ENCODE measurements around the gene SPTBN2. TPM values are rescaled to one million over a fixed set of nuclear protein-coding genes. Genes with fewer than 3 reads are reported as not detected.

The SPTBN2 gene
- total RNA-seq, 1 experiment from 2014 or later, result 18.9 TPM

GRCh38 chr11:66694056-66694410 lies 35.0 kb downstream of the SPTBN2 start:
- H3K4me3 ChIP-seq (ENCODE audit: low read length), result no peak overlapping the region
- no peak for DNase-seq
- no peak overlapping the region for H3K27ac ChIP-seq (ENCODE audit: low read length)
- no peak overlapping the region for H3K9ac ChIP-seq (ENCODE audit: low read length)
- H3K9me3 ChIP-seq (ENCODE audit: low read length), result no peaks in the 10 kb centered on the region
- H2AFZ ChIP-seq (ENCODE audit: low read length), result no peak overlapping the region
- no peaks in the 10 kb centered on the region for H3K27me3 ChIP-seq (ENCODE audit: low read length)
- H3K36me3 ChIP-seq (ENCODE audit: insufficient read depth, low read length), result no peaks in the 10 kb centered on the region
- no peaks in the 10 kb centered on the region for H3K79me2 ChIP-seq (ENCODE audit: low read length)
- no peaks in the 10 kb centered on the region for H3K4me1 ChIP-seq (ENCODE audit: low read length)
- H3K4me2 ChIP-seq (ENCODE audit: low read depth, low read length, poor library complexity, severe bottlenecking), result no peak overlapping the region
- H4K20me1 ChIP-seq (ENCODE audit: insufficient read depth, low read depth, low read length), result no peaks in the 10 kb centered on the region
- H3K9me2 ChIP-seq (replicated peaks; ENCODE audit: insufficient read depth, low read length), result no peaks in the 10 kb centered on the region

GRCh38 chr11:66693356-66694055 lies 35.5 kb downstream of the SPTBN2 start:
- DNase-seq, result no peak

GRCh38 chr11:66692871-66693331 lies 36.1 kb downstream of the SPTBN2 start:
- no peaks in the 10 kb centered on the region for H3K79me2 ChIP-seq (ENCODE audit: low read length)
- no peak for DNase-seq
- no peaks in the 10 kb centered on the region for H3K9me2 ChIP-seq (replicated peaks; ENCODE audit: insufficient read depth, low read length)
- H3K9ac ChIP-seq (ENCODE audit: low read length), result no peak overlapping the region
- no peak overlapping the region for H3K27ac ChIP-seq (ENCODE audit: low read length)
- no peak overlapping the region for H2AFZ ChIP-seq (ENCODE audit: low read length)
- H4K20me1 ChIP-seq (ENCODE audit: insufficient read depth, low read depth, low read length), result no peaks in the 10 kb centered on the region
- no peak overlapping the region for H3K4me2 ChIP-seq (ENCODE audit: low read depth, low read length, poor library complexity, severe bottlenecking)
- no peak overlapping the region for H3K4me3 ChIP-seq (ENCODE audit: low read length)
- H3K36me3 ChIP-seq (ENCODE audit: insufficient read depth, low read length), result no peaks in the 10 kb centered on the region
- peaks cover 4% of the 10 kb centered on the region; the same call in 1 of the 2 replicates for H3K4me1 ChIP-seq (ENCODE audit: low read length)
- no peaks in the 10 kb centered on the region for H3K9me3 ChIP-seq (ENCODE audit: low read length)
- H3K27me3 ChIP-seq (ENCODE audit: low read length), result no peaks in the 10 kb centered on the region

More at GRCh38 chr11:66693356-66694055, 35.5 kb downstream of the SPTBN2 start:
- H3K4me2 ChIP-seq (ENCODE audit: low read depth, low read length, poor library complexity, severe bottlenecking), result no peak overlapping the region
- H3K4me1 ChIP-seq (ENCODE audit: low read length), result peaks cover 4% of the 10 kb centered on the region; the same call in 1 of the 2 replicates
- H3K79me2 ChIP-seq (ENCODE audit: low read length), result no peaks in the 10 kb centered on the region
- no peak overlapping the region for H2AFZ ChIP-seq (ENCODE audit: low read length)
- H3K36me3 ChIP-seq (ENCODE audit: insufficient read depth, low read length), result no peaks in the 10 kb centered on the region
- no peaks in the 10 kb centered on the region for H3K9me2 ChIP-seq (replicated peaks; ENCODE audit: insufficient read depth, low read length)
- no peak overlapping the region for H3K9ac ChIP-seq (ENCODE audit: low read length)
- no peak overlapping the region for H3K4me3 ChIP-seq (ENCODE audit: low read length)
- H3K27ac ChIP-seq (ENCODE audit: low read length), result no peak overlapping the region
- H4K20me1 ChIP-seq (ENCODE audit: insufficient read depth, low read depth, low read length), result no peaks in the 10 kb centered on the region
- no peaks in the 10 kb centered on the region for H3K27me3 ChIP-seq (ENCODE audit: low read length)
- H3K9me3 ChIP-seq (ENCODE audit: low read length), result no peaks in the 10 kb centered on the region

- Histone ChIP-seq H3K4me3 (ENCODE audit: low read length) (no peak overlapping the region), H3K27me3 (ENCODE audit: low read length) (no peaks in the 10 kb centered on the region), H3K9ac (ENCODE audit: low read length) (no peak overlapping the region), H2AFZ (ENCODE audit: low read length) (no peak overlapping the region), H3K27ac (ENCODE audit: low read length) (no peak overlapping the region), H3K9me3 (ENCODE audit: low read length) (no peaks in the 10 kb centered on the region), H3K4me1 (ENCODE audit: low read length) (peaks cover 4% of the 10 kb centered on the region; the same call in 1 of the 2 replicates), H3K9me2 (replicated peaks; ENCODE audit: insufficient read depth, low read length) (no peaks in the 10 kb centered on the region), H3K36me3 (ENCODE audit: insufficient read depth, low read length) (no peaks in the 10 kb centered on the region), H3K4me2 (ENCODE audit: low read depth, low read length, poor library complexity, severe bottlenecking) (no peak overlapping the region), H4K20me1 (ENCODE audit: insufficient read depth, low read depth, low read length) (no peaks in the 10 kb centered on the region), H3K79me2 (ENCODE audit: low read length) (no peaks in the 10 kb centered on the region)
- DNase-seq, result no peak
These were observed 36.6 kb downstream of the SPTBN2 start for GRCh38 chr11:66692446-66692845.

- no peaks in the 10 kb centered on the region for H3K36me3 ChIP-seq (ENCODE audit: insufficient read depth, low read length)
- H4K20me1 ChIP-seq (ENCODE audit: insufficient read depth, low read depth, low read length), result no peaks in the 10 kb centered on the region
- H3K4me1 ChIP-seq (ENCODE audit: low read length), result peaks cover 4% of the 10 kb centered on the region; the same call in 1 of the 2 replicates
- H3K4me2 ChIP-seq (ENCODE audit: low read depth, low read length, poor library complexity, severe bottlenecking), result no peak overlapping the region
- H3K9me2 ChIP-seq (replicated peaks; ENCODE audit: insufficient read depth, low read length), result no peaks in the 10 kb centered on the region
- H3K27ac ChIP-seq (ENCODE audit: low read length), result no peak overlapping the region
- H3K79me2 ChIP-seq (ENCODE audit: low read length), result no peaks in the 10 kb centered on the region
- H2AFZ ChIP-seq (ENCODE audit: low read length), result no peak overlapping the region
- no peaks in the 10 kb centered on the region for H3K9me3 ChIP-seq (ENCODE audit: low read length)
- no peak overlapping the region for H3K9ac ChIP-seq (ENCODE audit: low read length)
- no peaks in the 10 kb centered on the region for H3K27me3 ChIP-seq (ENCODE audit: low read length)
- no peak overlapping the region for H3K4me3 ChIP-seq (ENCODE audit: low read length)
- DNase-seq, result no peak
These were observed 37.6 kb downstream of the SPTBN2 start for GRCh38 chr11:66691311-66691980.

GRCh38 chr11:66689661-66690590 lies 39.1 kb downstream of the SPTBN2 start:
- peaks cover 4% of the 10 kb centered on the region; the same call in 1 of the 2 replicates for H3K4me1 ChIP-seq (ENCODE audit: low read length)
- no peak overlapping the region for H2AFZ ChIP-seq (ENCODE audit: low read length)
- no peaks in the 10 kb centered on the region for H3K36me3 ChIP-seq (ENCODE audit: insufficient read depth, low read length)
- H3K9me2 ChIP-seq (replicated peaks; ENCODE audit: insufficient read depth, low read length), result no peaks in the 10 kb centered on the region
- H3K4me2 ChIP-seq (ENCODE audit: low read depth, low read length, poor library complexity, severe bottlenecking), result no peak overlapping the region
- no peak overlapping the region for H3K9ac ChIP-seq (ENCODE audit: low read length)
- no peak for DNase-seq
- no peak overlapping the region for H3K4me3 ChIP-seq (ENCODE audit: low read length)
- H3K27ac ChIP-seq (ENCODE audit: low read length), result no peak overlapping the region
- no peaks in the 10 kb centered on the region for H3K79me2 ChIP-seq (ENCODE audit: low read length)
- no peaks in the 10 kb centered on the region for H4K20me1 ChIP-seq (ENCODE audit: insufficient read depth, low read depth, low read length)
- H3K27me3 ChIP-seq (ENCODE audit: low read length), result no peaks in the 10 kb centered on the region
- no peaks in the 10 kb centered on the region for H3K9me3 ChIP-seq (ENCODE audit: low read length)

- DNase-seq, result no peak
- H3K4me3 ChIP-seq (ENCODE audit: low read length), result no peak overlapping the region
- H3K9ac ChIP-seq (ENCODE audit: low read length), result no peak overlapping the region
- peaks cover 4% of the 10 kb centered on the region; the same call in 1 of the 2 replicates for H3K4me1 ChIP-seq (ENCODE audit: low read length)
- H3K27me3 ChIP-seq (ENCODE audit: low read length), result no peaks in the 10 kb centered on the region
- no peaks in the 10 kb centered on the region for H3K36me3 ChIP-seq (ENCODE audit: insufficient read depth, low read length)
- no peak overlapping the region for H3K27ac ChIP-seq (ENCODE audit: low read length)
- H2AFZ ChIP-seq (ENCODE audit: low read length), result no peak overlapping the region
- no peak overlapping the region for H3K4me2 ChIP-seq (ENCODE audit: low read depth, low read length, poor library complexity, severe bottlenecking)
- no peaks in the 10 kb centered on the region for H4K20me1 ChIP-seq (ENCODE audit: insufficient read depth, low read depth, low read length)
- no peaks in the 10 kb centered on the region for H3K9me2 ChIP-seq (replicated peaks; ENCODE audit: insufficient read depth, low read length)
- no peaks in the 10 kb centered on the region for H3K79me2 ChIP-seq (ENCODE audit: low read length)
- H3K9me3 ChIP-seq (ENCODE audit: low read length), result no peaks in the 10 kb centered on the region
These were observed 40.2 kb downstream of the SPTBN2 start for GRCh38 chr11:66688561-66689534.
